A673 (cell line): ENCODE measurements around the gene TNKS1BP1.
A peak's percentile ranks its signal among the peaks of the same experiment; 100 is the strongest.

Source experiments
- EZH2 ChIP-seq: fragments of 200-600 bp; sonication (generic); IDR thresholded peaks from 2 replicates; pipeline ENCODE4 v1.6.1; 2017; ENCODE audit warnings: borderline replicate concordance, low read depth, mild to moderate bottlenecking, mixed read lengths, antibody characterized with exemption, low read length; ENCODE audit not compliant: poor library complexity, severe bottlenecking
- TF ChIP-seq, protein P1 (sequence below): fragments of 300-800, 200-600 bp; sonication (generic); conservative IDR thresholded peaks from 2 replicates; pipeline ENCODE4 v1.5.1; 2017; ENCODE audit warnings: low read depth, mild to moderate bottlenecking, antibody characterized with exemption, low read length, moderate library complexity, mixed read lengths

- TF ChIP-seq, protein P1, sequence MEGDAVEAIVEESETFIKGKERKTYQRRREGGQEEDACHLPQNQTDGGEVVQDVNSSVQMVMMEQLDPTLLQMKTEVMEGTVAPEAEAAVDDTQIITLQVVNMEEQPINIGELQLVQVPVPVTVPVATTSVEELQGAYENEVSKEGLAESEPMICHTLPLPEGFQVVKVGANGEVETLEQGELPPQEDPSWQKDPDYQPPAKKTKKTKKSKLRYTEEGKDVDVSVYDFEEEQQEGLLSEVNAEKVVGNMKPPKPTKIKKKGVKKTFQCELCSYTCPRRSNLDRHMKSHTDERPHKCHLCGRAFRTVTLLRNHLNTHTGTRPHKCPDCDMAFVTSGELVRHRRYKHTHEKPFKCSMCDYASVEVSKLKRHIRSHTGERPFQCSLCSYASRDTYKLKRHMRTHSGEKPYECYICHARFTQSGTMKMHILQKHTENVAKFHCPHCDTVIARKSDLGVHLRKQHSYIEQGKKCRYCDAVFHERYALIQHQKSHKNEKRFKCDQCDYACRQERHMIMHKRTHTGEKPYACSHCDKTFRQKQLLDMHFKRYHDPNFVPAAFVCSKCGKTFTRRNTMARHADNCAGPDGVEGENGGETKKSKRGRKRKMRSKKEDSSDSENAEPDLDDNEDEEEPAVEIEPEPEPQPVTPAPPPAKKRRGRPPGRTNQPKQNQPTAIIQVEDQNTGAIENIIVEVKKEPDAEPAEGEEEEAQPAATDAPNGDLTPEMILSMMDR, result peak; percentile 98
- no peak for TF ChIP-seq EZH2
These were observed 24.9 kb upstream of the TNKS1BP1 start for GRCh38 chr11:57349491-57350274.
